Keratinocyte (primary cell): ENCODE data around the gene SMIM7. TPM values are rescaled to one million over a fixed set of nuclear protein-coding genes. Genes with fewer than 3 reads are reported as not detected.

Experiments
- DNase-seq: peaks from one replicate; pipeline ENCODE4 v3.0.0-alpha.2; 2011; ENCODE audit warnings: low read depth, missing footprints, low spot score
- FAIRE-seq: peaks from 2 replicates; lab custom pipeline; 2011; peaks lifted over from hg19 to GRCh38; lab: Jason Lieb, UNC
- H2AFZ ChIP-seq: 2 replicates; pipeline ENCODE4 v1.6.0; 2012; ENCODE audit warnings: low read length, control low read depth, inconsistent platforms; ENCODE audit not compliant: control insufficient read depth
- H3K27ac ChIP-seq: 2 replicates; pipeline ENCODE4 v1.5.1; 2011; ENCODE audit warnings: low read length; ENCODE audit not compliant: control insufficient read depth, insufficient read depth
- H3K27me3 ChIP-seq: 3 replicates; pipeline ENCODE4 v1.6.0; 2011; ENCODE audit warnings: low read length; ENCODE audit not compliant: control insufficient read depth, insufficient read depth; ENCODE audit errors: extremely low read depth
- H3K36me3 ChIP-seq, 2 experiments: 2 replicates in 1 of 2; 3 replicates in 1 of 2; pipeline ENCODE4 v1.5.1; 2011; ENCODE audit warnings: low read length in 2 of 2, mild to moderate bottlenecking in 1 of 2; ENCODE audit not compliant: control insufficient read depth in 2 of 2, insufficient read depth in 2 of 2; ENCODE audit errors: extremely low read depth in 1 of 2
- H3K4me1 ChIP-seq: 3 replicates; pipeline ENCODE4 v1.5.1; 2011; ENCODE audit warnings: low read length; ENCODE audit not compliant: control insufficient read depth, insufficient read depth; ENCODE audit errors: extremely low read depth
- H3K4me2 ChIP-seq: 3 replicates; pipeline ENCODE4 v1.6.0; 2011; ENCODE audit warnings: low read depth, low read length; ENCODE audit not compliant: control insufficient read depth, insufficient read depth; ENCODE audit errors: extremely low read depth
- H3K4me3 ChIP-seq, 3 experiments: fragments of 200-600 bp in 1 of 3; sonication (generic) in 1 of 3; 2 replicates in 2 of 3; 3 replicates in 1 of 3; pipeline ENCODE4 v1.5.1; 2011 to 2016; ENCODE audit warnings: low read length in 3 of 3, mild to moderate bottlenecking in 3 of 3, control low read depth in 2 of 3, inconsistent platforms in 1 of 3, low read depth in 1 of 3, mixed read lengths in 1 of 3, mixed run types in 1 of 3, moderate library complexity in 1 of 3; ENCODE audit not compliant: control insufficient read depth in 2 of 3, insufficient read depth in 2 of 3; ENCODE audit errors: extremely low read depth in 1 of 3
- H3K79me2 ChIP-seq: 2 replicates; pipeline ENCODE4 v1.6.0; 2012; ENCODE audit warnings: low read length; ENCODE audit not compliant: control insufficient read depth, insufficient read depth
- H3K9ac ChIP-seq: 3 replicates; pipeline ENCODE4 v1.6.0; 2011; ENCODE audit warnings: low read length; ENCODE audit not compliant: control insufficient read depth, insufficient read depth; ENCODE audit errors: extremely low read depth
- H3K9me1 ChIP-seq: 3 replicates; pipeline ENCODE4 v1.6.0; 2011; ENCODE audit warnings: low read length; ENCODE audit not compliant: control insufficient read depth, insufficient read depth; ENCODE audit errors: extremely low read depth
- H3K9me3 ChIP-seq: 2 replicates; pipeline ENCODE4 v1.5.1; 2012; ENCODE audit warnings: low read depth, low read length; ENCODE audit not compliant: control insufficient read depth
- H4K20me1 ChIP-seq: 3 replicates; pipeline ENCODE4 v1.6.0; 2011; ENCODE audit warnings: low read length; ENCODE audit not compliant: control insufficient read depth, insufficient read depth; ENCODE audit errors: extremely low read depth
- CTCF ChIP-seq, 3 experiments: IDR thresholded peaks in 1 of 3; conservative IDR thresholded peaks in 1 of 3; optimal IDR thresholded peaks in 1 of 3; 2 replicates in 2 of 3; 3 replicates in 1 of 3; pipeline versions ENCODE3 to v1.5.1; 2011; ENCODE audit warnings: low read length in 3 of 3, mild to moderate bottlenecking in 3 of 3, moderate library complexity in 2 of 3, control low read depth in 1 of 3, inconsistent platforms in 1 of 3; ENCODE audit not compliant: insufficient read depth in 2 of 3; ENCODE audit errors: extremely low read depth in 1 of 3
- EZH2 ChIP-seq: IDR thresholded peaks from one replicate; pipeline ENCODE4 v1.6.1; 2012; ENCODE audit warnings: inconsistent platforms, mild to moderate bottlenecking, low read length, moderate library complexity
- dilution Hi-C: fragments of 300-500 bp; cut with MboI; formaldehyde crosslinking; loops from one replicate; pipeline ENCODE4 v1.7.0; 2020; ENCODE audit warnings: low sequenced_read_pairs; ENCODE audit not compliant: extremely low pct_ligation_motif_present
- polyA minus RNA-seq, 3 experiments: library from RNA; depleted of rRNA, polyadenylated mRNA; stranded (reverse); fragments of >200 nt; gene quantifications; 1 replicate in 1 of 3; 2 replicates in 1 of 3; 3 replicates in 1 of 3; pipeline ENCODE4 v1.2.3, GENCODE V29; 2011
- polyA plus RNA-seq, 5 experiments: library from polyadenylated mRNA; depleted of rRNA in 3 of 5; stranded (reverse) in 3 of 5; stranded (forward) in 1 of 5; unstranded in 1 of 5; fragments of >200 nt; gene quantifications; 1 replicate in 1 of 5; 2 replicates in 3 of 5; 3 replicates in 1 of 5; pipeline versions ENCODE4 v1.2.1 to v1.2.3, GENCODE V29; 2011 to 2012; ENCODE audit warnings: missing spikeins in 2 of 5, low read depth in 1 of 5, low replicate concordance in 1 of 5

Gene SMIM7
- 69.2 to 79.1 TPM (median 76.8 TPM) in 3 replicates for polyA plus RNA-seq
- polyA plus RNA-seq (2011; ENCODE audit: low read depth): 18.2 TPM
- polyA plus RNA-seq (2011; cell fraction: cytosol; rRNA removed): 63.2 and 87.4 TPM in 2 replicates
- 55.9 and 56.7 TPM in 2 replicates for polyA plus RNA-seq (2011; cell fraction: nucleus; rRNA removed)
- polyA plus RNA-seq (2012; ENCODE audit: low replicate concordance): 56.9 and 58.6 TPM in 2 replicates
- 13.4 to 40.7 TPM (median 39.5 TPM) in 3 replicates for polyA minus RNA-seq
- 32.4 TPM for polyA minus RNA-seq (2011; cell fraction: cytosol; rRNA and poly(A)+ RNA removed)
- polyA minus RNA-seq (2011; cell fraction: nucleus; rRNA and poly(A)+ RNA removed): 27.5 and 42.9 TPM in 2 replicates

- Histone ChIP-seq H3K9ac (peak within 1 kb of the TSS; percentile 93), H3K79me2 (peaks cover 36% of the 10 kb centered on the region), H3K36me3 (peaks cover 15 to 16% of the 10 kb centered on the region in 2 experiments), H4K20me1 (peaks cover 5% of the 10 kb centered on the region), H3K9me1 (no peaks in the 10 kb centered on the region), H3K9me3 (no peaks in the 10 kb centered on the region), H3K27ac (peak within 1 kb of the TSS; percentile 83), H3K27me3 (peaks cover 5% of the 10 kb centered on the region), H3K4me2 (peak within 1 kb of the TSS; percentile 100), H3K4me3 (peak within 1 kb of the TSS; percentile 90 to 100 (median 93)), H2AFZ (peak within 1 kb of the TSS; percentile 99), H3K4me1 (peaks cover 10% of the 10 kb centered on the region)
- peak in 1 of 3 experiments; percentile 61 for TF ChIP-seq CTCF (optimal IDR thresholded peaks at IDR 0.05 in 1 of 3, IDR thresholded peaks at IDR 0.05 in 1 of 3, conservative IDR thresholded peaks at IDR 0.05 in 1 of 3; ENCODE audit: extremely low read depth in 1 of 3, insufficient read depth in 2 of 3, low read length in 3 of 3)
- no peak for TF ChIP-seq EZH2
- dilution Hi-C loops: no loop called here
- FAIRE-seq: peak; percentile 70
- DNase-seq: peak; percentile 89
These were observed at the start of gene SMIM7 for GRCh38 chr19:16659832-16660708. SMIM7 (minus strand) TSS chr19:16660144; CDS start chr19:16660110, 34 bp downstream.

- no peaks in the 10 kb centered on the region for H3K79me2 ChIP-seq
- H3K27me3 ChIP-seq: peaks cover 4% of the 10 kb centered on the region
- H3K36me3 ChIP-seq: no peaks in the 10 kb centered on the region
- FAIRE-seq (no peak), DNase-seq (no peak)
- no peak overlapping the region for H3K4me2 ChIP-seq
- no peak for TF ChIP-seq EZH2
- TF ChIP-seq CTCF (optimal IDR thresholded peaks at IDR 0.05 in 1 of 3, IDR thresholded peaks at IDR 0.05 in 1 of 3, conservative IDR thresholded peaks at IDR 0.05 in 1 of 3; ENCODE audit: extremely low read depth in 1 of 3, insufficient read depth in 2 of 3, low read length in 3 of 3): no peak
- dilution Hi-C loops: no loop called here
- H3K27ac ChIP-seq: no peak overlapping the region
- H3K4me3 ChIP-seq: no peak overlapping the region
- no peaks in the 10 kb centered on the region for H3K9me1 ChIP-seq
- no peak overlapping the region for H2AFZ ChIP-seq
- H3K9me3 ChIP-seq: no peaks in the 10 kb centered on the region
- H3K4me1 ChIP-seq: peaks cover 8% of the 10 kb centered on the region
- H3K9ac ChIP-seq: no peak overlapping the region
- no peaks in the 10 kb centered on the region for H4K20me1 ChIP-seq
These were observed 43.7 kb upstream of the SMIM7 start for GRCh38 chr19:16703677-16704076.
